ENCODE data around the gene RPS2.

DNA sequence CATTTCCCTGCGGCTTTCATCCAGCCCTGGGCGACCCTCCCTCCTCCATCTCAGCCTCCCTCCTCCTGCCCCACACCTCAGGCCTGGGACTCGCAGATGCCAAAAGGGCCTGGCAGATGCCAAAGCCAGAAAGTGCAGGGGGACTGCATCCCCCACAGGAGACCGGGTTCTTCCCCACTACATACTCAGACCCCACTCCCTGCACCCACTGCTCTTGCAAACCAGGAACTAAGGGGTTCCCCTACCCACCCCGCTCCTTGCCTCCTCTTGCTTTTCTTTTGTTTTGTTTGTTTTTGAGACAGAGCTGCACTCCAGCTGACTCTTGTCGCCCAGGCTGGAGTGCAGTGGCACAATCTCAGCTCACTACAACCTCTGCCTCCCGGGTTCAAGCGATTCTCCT, 49.6 kb downstream of the RPS2 start:
- TF ChIP-seq, protein P1, sequence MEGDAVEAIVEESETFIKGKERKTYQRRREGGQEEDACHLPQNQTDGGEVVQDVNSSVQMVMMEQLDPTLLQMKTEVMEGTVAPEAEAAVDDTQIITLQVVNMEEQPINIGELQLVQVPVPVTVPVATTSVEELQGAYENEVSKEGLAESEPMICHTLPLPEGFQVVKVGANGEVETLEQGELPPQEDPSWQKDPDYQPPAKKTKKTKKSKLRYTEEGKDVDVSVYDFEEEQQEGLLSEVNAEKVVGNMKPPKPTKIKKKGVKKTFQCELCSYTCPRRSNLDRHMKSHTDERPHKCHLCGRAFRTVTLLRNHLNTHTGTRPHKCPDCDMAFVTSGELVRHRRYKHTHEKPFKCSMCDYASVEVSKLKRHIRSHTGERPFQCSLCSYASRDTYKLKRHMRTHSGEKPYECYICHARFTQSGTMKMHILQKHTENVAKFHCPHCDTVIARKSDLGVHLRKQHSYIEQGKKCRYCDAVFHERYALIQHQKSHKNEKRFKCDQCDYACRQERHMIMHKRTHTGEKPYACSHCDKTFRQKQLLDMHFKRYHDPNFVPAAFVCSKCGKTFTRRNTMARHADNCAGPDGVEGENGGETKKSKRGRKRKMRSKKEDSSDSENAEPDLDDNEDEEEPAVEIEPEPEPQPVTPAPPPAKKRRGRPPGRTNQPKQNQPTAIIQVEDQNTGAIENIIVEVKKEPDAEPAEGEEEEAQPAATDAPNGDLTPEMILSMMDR (conservative IDR thresholded peaks at IDR 0.05; ENCODE audit: low read length), result no peak
- TF ChIP-seq EZH2phosphoT487 (IDR thresholded peaks at IDR 0.05; ENCODE audit: borderline replicate concordance), result no peak
